GM12878 (cell line): ENCODE results near the gene SELENOW. TPM values are rescaled to one million over a fixed set of nuclear protein-coding genes. Genes with fewer than 3 reads are reported as not detected.

Experiments
- ATAC-seq: fragments of 200-7000 bp; cut with Tn5 transposase; 3 replicates; pipeline ENCODE4 v1.9.1; 2020; ENCODE audit warnings: mild to moderate bottlenecking, moderate library complexity
- BruUV-seq: library from RNA; stranded (reverse); fragments of 400-500 nt; replicated peaks from 2 replicates; lab custom pipeline; 2021; lab: Mats Ljungman, UMichigan
- CTCF ChIA-PET: fragments of 300-600 bp; sonication (Branson Sonifier 250); formaldehyde crosslinking; extraction: SDS; loops from one replicate; lab custom pipeline; 2021; ENCODE audit warnings: inconsistent platforms; lab: Yijun Ruan, JAX
- POLR2A ChIA-PET: fragments of 350-600 bp; formaldehyde crosslinking; extraction: SDS; loops from one replicate; lab custom pipeline; 2021; ENCODE audit warnings: inconsistent platforms; lab: Charles Lee
- RAD21 ChIA-PET: fragments of 300-600 bp; sonication (Branson Sonifier 250); formaldehyde crosslinking; loops from one replicate; lab custom pipeline; 2023; ENCODE audit warnings: antibody characterized with exemption; ENCODE audit not compliant: unreplicated experiment; lab: Charles Lee
- SMC1A ChIA-PET: fragments of 300-600 bp; sonication (Branson Sonifier 250); formaldehyde crosslinking; loops from one replicate; lab custom pipeline; 2023; ENCODE audit not compliant: unreplicated experiment, uncharacterized antibody; lab: Charles Lee
- DNase-seq: peaks from one replicate; pipeline ENCODE4 v3.0.0-alpha.2; 2011; ENCODE audit warnings: low read depth, low spot score
- FAIRE-seq: peaks from 3 replicates; lab custom pipeline; 2011; peaks lifted over from hg19 to GRCh38; lab: Jason Lieb, UNC
- H2AFZ ChIP-seq: 2 replicates; pipeline ENCODE4 v1.6.0; 2011; ENCODE audit warnings: low read depth, low read length, control low read depth; ENCODE audit not compliant: control insufficient read depth
- H3K27ac ChIP-seq: 2 replicates; pipeline ENCODE4 v1.5.1; 2011; ENCODE audit warnings: control low read depth; ENCODE audit not compliant: control insufficient read depth, insufficient read depth
- H3K27me3 ChIP-seq, 2 experiments: replicated peaks in 1 of 2; 2 replicates each; pipeline versions ENCODE4 v1.6.0 to v1.6.1; 2011; ENCODE audit warnings: low read length in 1 of 2; ENCODE audit not compliant: control insufficient read depth in 2 of 2, insufficient read depth in 2 of 2
- H3K36me3 ChIP-seq, 2 experiments: 2 replicates each; pipeline ENCODE4 v1.5.1; 2011; ENCODE audit warnings: low read length in 1 of 2; ENCODE audit not compliant: control insufficient read depth in 2 of 2, insufficient read depth in 2 of 2
- H3K4me1 ChIP-seq: 2 replicates; pipeline ENCODE4 v1.6.1; 2011; ENCODE audit warnings: mild to moderate bottlenecking, low read length, moderate library complexity, mixed read lengths; ENCODE audit not compliant: control insufficient read depth, insufficient read depth
- H3K4me2 ChIP-seq: 2 replicates; pipeline ENCODE4 v1.6.0; 2011; ENCODE audit warnings: control low read depth; ENCODE audit not compliant: control insufficient read depth, insufficient read depth
- H3K4me3 ChIP-seq: fragments of 200-600 bp; sonication (generic); 2 replicates; pipeline ENCODE4 v1.5.1; 2016
- H3K79me2 ChIP-seq: 2 replicates; pipeline ENCODE4 v1.6.0; 2011; ENCODE audit warnings: low read length; ENCODE audit not compliant: control insufficient read depth, insufficient read depth
- H3K9ac ChIP-seq: 2 replicates; pipeline ENCODE4 v1.8.0; 2011; ENCODE audit warnings: low read length, control low read depth, mixed read lengths; ENCODE audit not compliant: control insufficient read depth, insufficient read depth
- H3K9me3 ChIP-seq: replicated peaks from 3 replicates; pipeline ENCODE4 v1.5.1; 2011; ENCODE audit warnings: mild to moderate bottlenecking, low read length; ENCODE audit not compliant: control insufficient read depth, insufficient read depth
- H4K20me1 ChIP-seq: 2 replicates; pipeline ENCODE4 v1.6.0; 2011; ENCODE audit not compliant: control insufficient read depth, insufficient read depth
- CEBPZ ChIP-seq: fragments of 150-350 bp; IDR thresholded peaks from 2 replicates; pipeline ENCODE4 v1.6.1; 2016; ENCODE audit warnings: low read depth, low read length
- EED ChIP-seq: sonication (generic); IDR thresholded peaks from 2 replicates; pipeline ENCODE4 v1.6.1; 2016; ENCODE audit warnings: antibody characterized with exemption, low read depth
- EGR1 ChIP-seq, 2 experiments: IDR thresholded peaks; 1 replicate in 1 of 2; 2 replicates in 1 of 2; pipeline ENCODE4 v1.6.1; 2011 to 2012; ENCODE audit warnings: low read depth in 2 of 2, low read length in 2 of 2, borderline replicate concordance in 1 of 2, mild to moderate bottlenecking in 1 of 2, moderate library complexity in 1 of 2
- EZH2 ChIP-seq: IDR thresholded peaks from 2 replicates; pipeline ENCODE4 v1.6.1; 2012; ENCODE audit warnings: low read depth, mild to moderate bottlenecking, control low read depth, inconsistent platforms, low read length, borderline replicate concordance; ENCODE audit not compliant: control insufficient read depth
- IRF4 ChIP-seq: IDR thresholded peaks from 2 replicates; pipeline ENCODE4 v1.6.1; 2011; ENCODE audit warnings: low read depth, low read length
- IRF5 ChIP-seq: fragments of 450-650 bp; IDR thresholded peaks from 2 replicates; pipeline ENCODE4 v1.6.1; 2017; ENCODE audit warnings: borderline replicate concordance
- RCOR1 ChIP-seq: conservative IDR thresholded peaks from 2 replicates; pipeline ENCODE4 v1.6.1; 2012; ENCODE audit warnings: low read depth, low read length, improper control_type of control experiment
- SREBF2 ChIP-seq: IDR thresholded peaks from 2 replicates; pipeline ENCODE4 v1.6.1; 2012; ENCODE audit warnings: mild to moderate bottlenecking, low read length
- ZNF24 ChIP-seq: fragments of 450-650 bp; IDR thresholded peaks from 2 replicates; pipeline ENCODE4 v1.6.1; 2017; ENCODE audit warnings: antibody characterized with exemption, mild to moderate bottlenecking
- ZNF622 ChIP-seq: fragments of 450-650 bp; IDR thresholded peaks from 2 replicates; pipeline ENCODE4 v1.6.1; 2017; ENCODE audit warnings: mild to moderate bottlenecking, inconsistent platforms
- WGBS: methylation state at CpG from one replicate; pipeline ENCODE4 v1.1.6; 2016; ENCODE audit warnings: low lambda C conversion rate; ENCODE audit not compliant: insufficient replicate concordance, insufficient coverage; ENCODE audit errors: missing lambda C conversion rate; 5-methylcytosine and 5-hydroxymethylcytosine counted together
- in situ Hi-C: fragments of 300-500 bp; cut with MboI; formaldehyde crosslinking; loops from 9 replicates; pipeline ENCODE4 v1.14.3; 2018; ENCODE audit warnings: mixed read lengths
- intact Hi-C: fragments of 100-400 bp; cut with micrococcal nuclease; formaldehyde crosslinking; loops from one replicate; pipeline ENCODE4 v1.14.2; 2022; ENCODE audit not compliant: unreplicated experiment
- polyA plus RNA-seq, 11 experiments: library from polyadenylated mRNA; depleted of rRNA in 4 of 11; unstranded in 6 of 11; stranded (reverse) in 5 of 11; fragments of >200 nt; fragmentation: Nextera tagmentation in 4 of 11; fragmentation: Illumina TruSeq in 1 of 11; extraction: Ambion mirVana in 4 of 11; extraction: Trizol in 1 of 11; gene quantifications; 1 replicate in 1 of 11; 2 replicates in 10 of 11; pipeline versions ENCODE4 v1.2.1 to v1.2.3, GENCODE V29; 2011 to 2016; ENCODE audit warnings: inconsistent platforms in 2 of 11, missing spikeins in 2 of 11, low read depth in 1 of 11
- total RNA-seq, 4 experiments: library from RNA; depleted of rRNA in 3 of 4; stranded (reverse); fragments of >200 nt in 3 of 4; fragmentation: Illumina TruSeq in 1 of 4; extraction: Trizol in 1 of 4; gene quantifications; 2 replicates each; pipeline versions ENCODE4 v1.2.1 to v1.2.3, GENCODE V29; 2013 to 2021
- TF ChIP-seq, protein P1 (sequence below): IDR thresholded peaks from 2 replicates; pipeline ENCODE4 v1.6.1; 2011; ENCODE audit warnings: borderline replicate concordance, low read depth, mild to moderate bottlenecking, moderate library complexity, mixed read lengths, low read length; ENCODE audit not compliant: insufficient read depth; ENCODE audit errors: extremely low read length
- TF ChIP-seq, protein P2 (sequence below): IDR thresholded peaks from 2 replicates; pipeline ENCODE4 v1.6.1; 2012; ENCODE audit warnings: low read length, inconsistent platforms
- TF ChIP-seq, protein P3 (sequence below), 3 experiments: IDR thresholded peaks in 2 of 3; conservative IDR thresholded peaks in 1 of 3; 2 replicates each; pipeline ENCODE4 v1.5.1; 2011; ENCODE audit warnings: low read depth in 3 of 3, low read length in 3 of 3, mild to moderate bottlenecking in 3 of 3, control low read depth in 2 of 3, moderate library complexity in 2 of 3, inconsistent platforms in 1 of 3, mixed read lengths in 1 of 3; ENCODE audit not compliant: control insufficient read depth in 2 of 3, insufficient read depth in 1 of 3; ENCODE audit errors: extremely low read depth in 1 of 3

SELENOW gene
- total and polyA plus RNA-seq, 10 of the 15 experiments (the other 5 are each of a cell fraction or from before 2014, with no cell fraction given) = 53.3 to 186 (median 101) TPM

- Histone ChIP-seq H3K36me3 (no peaks in the 10 kb centered on the region), H4K20me1 (no peaks in the 10 kb centered on the region), H3K27ac (no peak overlapping the region), H3K4me1 (no peaks in the 10 kb centered on the region), H2AFZ (no peak overlapping the region), H3K9me3 (no peaks in the 10 kb centered on the region; the same call in 2 of the 3 replicates), H3K79me2 (no peaks in the 10 kb centered on the region), H3K4me2 (no peak overlapping the region), H3K27me3 (no peaks in the 10 kb centered on the region), H3K9ac (no peak overlapping the region), H3K4me3 (no peak overlapping the region)
- SMC1A ChIA-PET = no interaction called here
- ATAC-seq = no peak
- TF ChIP-seq EED = no peak
- no peak for TF ChIP-seq EGR1 (IDR thresholded peaks at IDR 0.05; ENCODE audit: borderline replicate concordance in 1 of 2, low read depth in 2 of 2, low read length in 2 of 2)
- no peak for TF ChIP-seq CEBPZ
- TF ChIP-seq, protein P1, sequence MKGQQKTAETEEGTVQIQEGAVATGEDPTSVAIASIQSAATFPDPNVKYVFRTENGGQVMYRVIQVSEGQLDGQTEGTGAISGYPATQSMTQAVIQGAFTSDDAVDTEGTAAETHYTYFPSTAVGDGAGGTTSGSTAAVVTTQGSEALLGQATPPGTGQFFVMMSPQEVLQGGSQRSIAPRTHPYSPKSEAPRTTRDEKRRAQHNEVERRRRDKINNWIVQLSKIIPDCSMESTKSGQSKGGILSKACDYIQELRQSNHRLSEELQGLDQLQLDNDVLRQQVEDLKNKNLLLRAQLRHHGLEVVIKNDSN = no peak
- TF ChIP-seq ZNF622 = no peak
- no peak for TF ChIP-seq IRF4
- no peak for TF ChIP-seq EZH2
- TF ChIP-seq IRF5 = no peak
- TF ChIP-seq, protein P2, sequence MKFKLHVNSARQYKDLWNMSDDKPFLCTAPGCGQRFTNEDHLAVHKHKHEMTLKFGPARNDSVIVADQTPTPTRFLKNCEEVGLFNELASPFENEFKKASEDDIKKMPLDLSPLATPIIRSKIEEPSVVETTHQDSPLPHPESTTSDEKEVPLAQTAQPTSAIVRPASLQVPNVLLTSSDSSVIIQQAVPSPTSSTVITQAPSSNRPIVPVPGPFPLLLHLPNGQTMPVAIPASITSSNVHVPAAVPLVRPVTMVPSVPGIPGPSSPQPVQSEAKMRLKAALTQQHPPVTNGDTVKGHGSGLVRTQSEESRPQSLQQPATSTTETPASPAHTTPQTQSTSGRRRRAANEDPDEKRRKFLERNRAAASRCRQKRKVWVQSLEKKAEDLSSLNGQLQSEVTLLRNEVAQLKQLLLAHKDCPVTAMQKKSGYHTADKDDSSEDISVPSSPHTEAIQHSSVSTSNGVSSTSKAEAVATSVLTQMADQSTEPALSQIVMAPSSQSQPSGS = no peak
- TF ChIP-seq, protein P3, sequence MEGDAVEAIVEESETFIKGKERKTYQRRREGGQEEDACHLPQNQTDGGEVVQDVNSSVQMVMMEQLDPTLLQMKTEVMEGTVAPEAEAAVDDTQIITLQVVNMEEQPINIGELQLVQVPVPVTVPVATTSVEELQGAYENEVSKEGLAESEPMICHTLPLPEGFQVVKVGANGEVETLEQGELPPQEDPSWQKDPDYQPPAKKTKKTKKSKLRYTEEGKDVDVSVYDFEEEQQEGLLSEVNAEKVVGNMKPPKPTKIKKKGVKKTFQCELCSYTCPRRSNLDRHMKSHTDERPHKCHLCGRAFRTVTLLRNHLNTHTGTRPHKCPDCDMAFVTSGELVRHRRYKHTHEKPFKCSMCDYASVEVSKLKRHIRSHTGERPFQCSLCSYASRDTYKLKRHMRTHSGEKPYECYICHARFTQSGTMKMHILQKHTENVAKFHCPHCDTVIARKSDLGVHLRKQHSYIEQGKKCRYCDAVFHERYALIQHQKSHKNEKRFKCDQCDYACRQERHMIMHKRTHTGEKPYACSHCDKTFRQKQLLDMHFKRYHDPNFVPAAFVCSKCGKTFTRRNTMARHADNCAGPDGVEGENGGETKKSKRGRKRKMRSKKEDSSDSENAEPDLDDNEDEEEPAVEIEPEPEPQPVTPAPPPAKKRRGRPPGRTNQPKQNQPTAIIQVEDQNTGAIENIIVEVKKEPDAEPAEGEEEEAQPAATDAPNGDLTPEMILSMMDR (IDR thresholded peaks at IDR 0.05 in 2 of 3, conservative IDR thresholded peaks at IDR 0.05 in 1 of 3; ENCODE audit: control insufficient read depth in 2 of 3, extremely low read depth in 1 of 3, insufficient read depth in 1 of 3, low read depth in 3 of 3, low read length in 3 of 3) = no peak
- TF ChIP-seq ZNF24 = no peak
- TF ChIP-seq SREBF2 = no peak
- no peak for TF ChIP-seq RCOR1
- POLR2A ChIA-PET = no interaction called here
- intact Hi-C loops = no loop called here
- BruUV-seq = no TSS peak
- DNase-seq = no peak
- WGBS = 32% methylated on average over 1 of the region's 1 CpG
- in situ Hi-C loops = no loop called here
- FAIRE-seq = no peak
- RAD21 ChIA-PET = no interaction called here
- CTCF ChIA-PET = interaction anchor here (0.7 to 4.0 kb wide), 4 partner anchors 26 to 79 kb away, joined by 3 to 24 read pairs (median 3); partner anchors contain the start of gene EHD2
Observed at GRCh38 chr19:47792616-47793015, 14.1 kb downstream of the SELENOW start.
